Liver (tissue), 3 donors: ENCODE results near the gene WNT16.

Experiments
- ATF3 ChIP-seq: IDR thresholded peaks from 2 replicates; pipeline ENCODE4 v1.6.1; 2016; ENCODE audit warnings: antibody characterized with exemption
- CTCF ChIP-seq: fragments of 150-350 bp; IDR thresholded peaks from 2 replicates; pipeline ENCODE4 v1.5.1; 2017; ENCODE audit warnings: improper control_type of control experiment, low read depth, low read length; ENCODE audit not compliant: missing input control
- GABPA ChIP-seq, 2 donors: IDR thresholded peaks in 1 of 2; conservative IDR thresholded peaks in 1 of 2; 2 replicates each; pipeline ENCODE4 v1.6.1; 2016; ENCODE audit warnings: antibody characterized with exemption in 2 of 2, mild to moderate bottlenecking in 1 of 2, moderate library complexity in 1 of 2
- JUND ChIP-seq, 2 donors: IDR thresholded peaks; 2 replicates each; pipeline ENCODE4 v1.6.1; 2016; ENCODE audit warnings: antibody characterized with exemption in 2 of 2
- MAX ChIP-seq: IDR thresholded peaks from 2 replicates; pipeline ENCODE4 v1.6.1; 2016; ENCODE audit warnings: antibody characterized with exemption
- RAD21 ChIP-seq, 2 donors: IDR thresholded peaks; 2 replicates each; pipeline ENCODE4 v1.6.1; 2016; ENCODE audit warnings: antibody characterized with exemption in 2 of 2, mild to moderate bottlenecking in 2 of 2
- REST ChIP-seq: IDR thresholded peaks from 2 replicates; pipeline ENCODE4 v1.6.1; 2016; ENCODE audit warnings: antibody characterized with exemption, mild to moderate bottlenecking
- RXRA ChIP-seq, 2 donors: IDR thresholded peaks; 2 replicates each; pipeline ENCODE4 v1.6.1; 2017 to 2018; ENCODE audit warnings: antibody characterized with exemption in 2 of 2, mild to moderate bottlenecking in 1 of 2
- SP1 ChIP-seq: IDR thresholded peaks from 2 replicates; pipeline ENCODE4 v1.6.1; 2018; ENCODE audit warnings: antibody characterized with exemption, mild to moderate bottlenecking
- TAF1 ChIP-seq: conservative IDR thresholded peaks from 2 replicates; pipeline ENCODE4 v1.6.1; 2016; ENCODE audit warnings: antibody characterized with exemption, mild to moderate bottlenecking
- YY1 ChIP-seq: IDR thresholded peaks from 2 replicates; pipeline ENCODE4 v1.6.1; 2016; ENCODE audit warnings: antibody characterized with exemption, mild to moderate bottlenecking
- donor health status: healthy.
- donor health status: healthy.

- no peak for TF ChIP-seq CTCF
- TF ChIP-seq TAF1: no peak
- TF ChIP-seq MAX: no peak
- TF ChIP-seq YY1: no peak
- TF ChIP-seq RXRA (IDR thresholded peaks at IDR 0.05): no peak
- no peak for TF ChIP-seq RAD21 (IDR thresholded peaks at IDR 0.05)
- TF ChIP-seq SP1: no peak
- TF ChIP-seq REST: no peak
- TF ChIP-seq JUND (IDR thresholded peaks at IDR 0.05): no peak
- TF ChIP-seq GABPA (IDR thresholded peaks at IDR 0.05 in 1 of 2, conservative IDR thresholded peaks at IDR 0.05 in 1 of 2): no peak
- TF ChIP-seq ATF3: no peak
These were observed 43.6 kb upstream of the WNT16 start for GRCh38 chr7:121285066-121285667.
